Astrocyte (in vitro differentiated cells and primary cell): ENCODE results near the gene AUTS2. TPM values are rescaled to one million over a fixed set of nuclear protein-coding genes. Genes with fewer than 3 reads are reported as not detected.

Source experiments
- DNase-seq: peaks from one replicate; pipeline ENCODE4 v3.0.0-alpha.2; 2010; ENCODE audit warnings: low read depth
- FAIRE-seq: peaks from 2 replicates; lab custom pipeline; 2011; peaks lifted over from hg19 to GRCh38; lab: Jason Lieb, UNC
- H2AFZ ChIP-seq: 2 replicates; pipeline ENCODE4 v1.6.0; 2012; ENCODE audit warnings: low read depth, low read length, inconsistent platforms
- H3K27ac ChIP-seq: 2 replicates; pipeline ENCODE4 v1.5.1; 2011; ENCODE audit warnings: low read depth, low read length, inconsistent platforms
- H3K27me3 ChIP-seq: 2 replicates; pipeline ENCODE4 v1.6.0; 2011; ENCODE audit warnings: low read length, inconsistent platforms; ENCODE audit not compliant: insufficient read depth
- H3K36me3 ChIP-seq: 2 replicates; pipeline ENCODE4 v1.5.1; 2011; ENCODE audit warnings: low read length, inconsistent platforms; ENCODE audit not compliant: insufficient read depth
- H3K4me1 ChIP-seq: 2 replicates; pipeline ENCODE4 v1.5.1; 2011; ENCODE audit warnings: low read length, inconsistent platforms; ENCODE audit not compliant: insufficient read depth
- H3K4me2 ChIP-seq: 2 replicates; pipeline ENCODE4 v1.6.0; 2012; ENCODE audit warnings: low read length, inconsistent platforms
- H3K4me3 ChIP-seq: 2 replicates; pipeline ENCODE4 v1.5.1; 2011; ENCODE audit warnings: low read depth, mild to moderate bottlenecking, low read length, inconsistent platforms; ENCODE audit not compliant: insufficient read depth
- H3K79me2 ChIP-seq: 2 replicates; pipeline ENCODE4 v1.6.0; 2012; ENCODE audit warnings: mild to moderate bottlenecking, low read length, inconsistent platforms; ENCODE audit not compliant: insufficient read depth
- H3K9ac ChIP-seq: 2 replicates; pipeline ENCODE4 v1.6.0; 2012; ENCODE audit warnings: mild to moderate bottlenecking, low read length, inconsistent platforms
- H3K9me3 ChIP-seq: 2 replicates; pipeline ENCODE4 v1.5.1; 2012; ENCODE audit warnings: low read depth, mild to moderate bottlenecking, low read length, inconsistent platforms; ENCODE audit not compliant: insufficient read depth
- H4K20me1 ChIP-seq: 2 replicates; pipeline ENCODE4 v1.6.0; 2012; ENCODE audit warnings: low read length, inconsistent platforms; ENCODE audit not compliant: insufficient read depth
- H3K27ac Mint-ChIP-seq: one replicate; pipeline ENCODE4 v1.8.0; 2021; ENCODE audit warnings: mild to moderate bottlenecking, mixed read lengths; ENCODE audit not compliant: unreplicated experiment
- H3K27me3 Mint-ChIP-seq: one replicate; pipeline ENCODE4 v1.8.0; 2021; ENCODE audit warnings: low read depth, mixed read lengths; ENCODE audit not compliant: unreplicated experiment
- H3K36me3 Mint-ChIP-seq: one replicate; pipeline ENCODE4 v1.8.0; 2021; ENCODE audit warnings: low read depth, mixed read lengths; ENCODE audit not compliant: unreplicated experiment
- H3K4me1 Mint-ChIP-seq: one replicate; pipeline ENCODE4 v1.8.0; 2021; ENCODE audit warnings: low read depth, mixed read lengths; ENCODE audit not compliant: unreplicated experiment
- H3K4me3 Mint-ChIP-seq: one replicate; pipeline ENCODE4 v1.8.0; 2021; ENCODE audit warnings: mild to moderate bottlenecking, moderate library complexity, mixed read lengths; ENCODE audit not compliant: unreplicated experiment
- H3K9me3 Mint-ChIP-seq: one replicate; pipeline ENCODE4 v1.8.0; 2021; ENCODE audit warnings: mild to moderate bottlenecking, mixed read lengths; ENCODE audit not compliant: unreplicated experiment
- EZH2 ChIP-seq: IDR thresholded peaks from 2 replicates; pipeline ENCODE4 v1.6.1; 2012; ENCODE audit warnings: mild to moderate bottlenecking, low read length, inconsistent platforms; ENCODE audit not compliant: insufficient read depth
- total RNA-seq: library from RNA; stranded (reverse); gene quantifications from 2 replicates; pipeline ENCODE4 v1.2.1, GENCODE V29; 2021
- TF ChIP-seq, protein P1 (sequence below): IDR thresholded peaks from 2 replicates; pipeline ENCODE4 v1.5.1; 2011; ENCODE audit warnings: low read depth, mild to moderate bottlenecking, inconsistent platforms, low read length, moderate library complexity; ENCODE audit not compliant: insufficient read depth

The AUTS2 gene
- total RNA-seq, 1 donor from 2014 or later = 73.2 TPM

DNA sequence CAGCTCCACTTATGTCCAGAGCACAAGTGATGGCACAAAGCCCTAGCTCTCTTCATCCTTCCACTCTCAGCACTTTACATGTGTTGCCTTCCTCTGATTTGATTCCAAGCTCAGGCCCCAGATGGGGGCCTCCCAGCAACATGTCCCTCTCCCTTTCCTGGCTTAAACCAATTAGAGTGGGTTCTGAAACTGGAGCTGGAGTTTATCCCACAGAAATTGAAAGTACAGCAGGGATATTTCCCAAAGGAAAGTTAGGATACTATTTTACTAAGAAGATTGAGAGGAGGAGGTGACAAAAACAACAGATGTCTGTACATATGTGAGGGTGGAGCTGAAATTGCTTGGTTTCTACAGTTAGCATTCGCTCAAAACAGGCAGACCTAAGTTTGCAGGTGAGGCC, 724.6 kb downstream of the AUTS2 start:
- Mint-ChIP-seq H3K4me1 (peaks cover 22% of the 10 kb centered on the region), H3K9me3 (peaks cover 2% of the 10 kb centered on the region), H3K27ac (no peak overlapping the region), H3K27me3 (no peaks in the 10 kb centered on the region), H3K36me3 (no peaks in the 10 kb centered on the region), H3K4me3 (no peak overlapping the region)
- H2AFZ ChIP-seq = no peak overlapping the region
- H3K36me3 ChIP-seq = no peaks in the 10 kb centered on the region
- no peak for TF ChIP-seq EZH2
- TF ChIP-seq, protein P1, sequence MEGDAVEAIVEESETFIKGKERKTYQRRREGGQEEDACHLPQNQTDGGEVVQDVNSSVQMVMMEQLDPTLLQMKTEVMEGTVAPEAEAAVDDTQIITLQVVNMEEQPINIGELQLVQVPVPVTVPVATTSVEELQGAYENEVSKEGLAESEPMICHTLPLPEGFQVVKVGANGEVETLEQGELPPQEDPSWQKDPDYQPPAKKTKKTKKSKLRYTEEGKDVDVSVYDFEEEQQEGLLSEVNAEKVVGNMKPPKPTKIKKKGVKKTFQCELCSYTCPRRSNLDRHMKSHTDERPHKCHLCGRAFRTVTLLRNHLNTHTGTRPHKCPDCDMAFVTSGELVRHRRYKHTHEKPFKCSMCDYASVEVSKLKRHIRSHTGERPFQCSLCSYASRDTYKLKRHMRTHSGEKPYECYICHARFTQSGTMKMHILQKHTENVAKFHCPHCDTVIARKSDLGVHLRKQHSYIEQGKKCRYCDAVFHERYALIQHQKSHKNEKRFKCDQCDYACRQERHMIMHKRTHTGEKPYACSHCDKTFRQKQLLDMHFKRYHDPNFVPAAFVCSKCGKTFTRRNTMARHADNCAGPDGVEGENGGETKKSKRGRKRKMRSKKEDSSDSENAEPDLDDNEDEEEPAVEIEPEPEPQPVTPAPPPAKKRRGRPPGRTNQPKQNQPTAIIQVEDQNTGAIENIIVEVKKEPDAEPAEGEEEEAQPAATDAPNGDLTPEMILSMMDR = no peak
- no peaks in the 10 kb centered on the region for H3K79me2 ChIP-seq
- H3K9ac ChIP-seq = no peak overlapping the region
- no peak for FAIRE-seq
- no peak overlapping the region for H3K4me3 ChIP-seq
- no peaks in the 10 kb centered on the region for H3K9me3 ChIP-seq
- no peak overlapping the region for H3K4me2 ChIP-seq
- no peak for DNase-seq
- H3K4me1 ChIP-seq = peaks cover 9% of the 10 kb centered on the region
- H3K27me3 ChIP-seq = no peaks in the 10 kb centered on the region
- H4K20me1 ChIP-seq = no peaks in the 10 kb centered on the region
- no peak overlapping the region for H3K27ac ChIP-seq

DNA sequence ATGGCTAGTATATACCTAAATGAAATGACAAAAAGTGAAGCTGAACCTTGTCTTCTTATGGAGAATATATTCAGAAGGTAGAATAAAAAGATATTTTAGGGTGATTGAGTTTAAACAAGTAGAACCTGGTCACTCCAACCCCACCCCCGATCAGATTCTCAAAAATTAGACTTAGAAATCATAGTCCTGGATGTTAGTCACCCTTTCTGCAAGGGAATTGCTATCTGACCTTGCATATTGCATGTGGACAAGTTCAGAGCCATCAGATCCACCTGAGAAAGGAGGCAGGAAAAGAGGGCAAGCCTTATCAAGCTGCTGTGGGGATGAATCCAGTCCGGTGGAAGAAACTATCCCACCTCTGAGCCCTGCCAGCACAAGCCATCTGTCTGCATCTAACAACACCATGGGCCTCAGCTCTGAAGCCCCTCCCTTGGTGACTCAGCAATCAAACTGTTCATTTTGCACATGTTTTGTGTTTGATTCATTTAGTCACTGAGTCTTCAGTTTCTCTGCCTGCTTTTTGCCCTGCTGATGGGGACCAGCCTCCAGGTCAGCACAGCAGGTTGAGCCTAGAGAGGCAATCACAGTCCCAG, 727.3 kb downstream of the AUTS2 start:
- H4K20me1 ChIP-seq = no peaks in the 10 kb centered on the region
- Mint-ChIP-seq H3K27me3 (no peaks in the 10 kb centered on the region), H3K36me3 (no peaks in the 10 kb centered on the region), H3K9me3 (peaks cover 2% of the 10 kb centered on the region), H3K4me3 (no peak overlapping the region), H3K27ac (peak overlapping the region; percentile 89), H3K4me1 (peaks cover 11% of the 10 kb centered on the region)
- peaks cover 9% of the 10 kb centered on the region for H3K4me1 ChIP-seq
- H3K9ac ChIP-seq = no peak overlapping the region
- peak overlapping the region; percentile 12 for H3K4me2 ChIP-seq
- H3K27ac ChIP-seq = no peak overlapping the region
- H3K9me3 ChIP-seq = no peaks in the 10 kb centered on the region
- peak; percentile 81 for DNase-seq
- H3K36me3 ChIP-seq = no peaks in the 10 kb centered on the region
- H3K79me2 ChIP-seq = no peaks in the 10 kb centered on the region
- peak; percentile 52 for FAIRE-seq
- H3K4me3 ChIP-seq = no peak overlapping the region
- no peak overlapping the region for H2AFZ ChIP-seq
- no peaks in the 10 kb centered on the region for H3K27me3 ChIP-seq
- TF ChIP-seq, protein P1 = no peak
- TF ChIP-seq EZH2 = no peak

DNA sequence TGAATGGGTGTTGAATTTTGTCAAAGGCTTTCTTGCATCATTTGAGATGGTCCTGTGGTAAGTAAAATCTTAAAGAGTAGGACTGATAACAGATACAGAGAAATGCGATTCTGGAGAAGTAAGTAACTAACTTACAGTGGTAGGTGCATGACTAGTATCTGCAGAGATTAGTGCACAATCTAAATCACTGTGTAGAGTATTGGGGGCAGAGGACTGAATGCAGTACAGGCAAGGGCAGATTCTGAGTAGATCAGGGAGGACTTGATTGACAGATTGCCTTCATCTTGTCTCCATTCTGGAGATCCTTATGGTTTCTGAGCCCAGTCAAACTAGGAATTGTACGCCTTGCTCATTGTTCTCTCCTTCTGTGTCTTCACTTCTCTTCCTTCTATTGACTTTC, 736.0 kb downstream of the AUTS2 start:
- no peak overlapping the region for H3K4me2 ChIP-seq
- no peaks in the 10 kb centered on the region for H3K36me3 ChIP-seq
- H3K27me3 ChIP-seq = no peaks in the 10 kb centered on the region
- no peaks in the 10 kb centered on the region for H3K9me3 ChIP-seq
- DNase-seq (no peak), FAIRE-seq (no peak)
- no peak overlapping the region for H3K27ac Mint-ChIP-seq
- no peak overlapping the region for H2AFZ ChIP-seq
- no peak overlapping the region for H3K4me3 ChIP-seq
- no peak overlapping the region for H3K4me3 Mint-ChIP-seq
- H3K4me1 Mint-ChIP-seq = peaks cover 7% of the 10 kb centered on the region
- no peaks in the 10 kb centered on the region for H3K9me3 Mint-ChIP-seq
- no peaks in the 10 kb centered on the region for H3K79me2 ChIP-seq
- no peaks in the 10 kb centered on the region for H3K36me3 Mint-ChIP-seq
- H3K27ac ChIP-seq = no peak overlapping the region
- TF ChIP-seq, protein P1 = no peak
- H4K20me1 ChIP-seq = no peaks in the 10 kb centered on the region
- no peak overlapping the region for H3K9ac ChIP-seq
- H3K27me3 Mint-ChIP-seq = no peaks in the 10 kb centered on the region
- no peaks in the 10 kb centered on the region for H3K4me1 ChIP-seq
